8988T (cell line): Measurements from ENCODE around the gene PAQR6.

ENCODE experiments used
- DNase-seq: peaks from one replicate; pipeline ENCODE4 v3.0.0; 2011

PAQR6 gene

DNA sequence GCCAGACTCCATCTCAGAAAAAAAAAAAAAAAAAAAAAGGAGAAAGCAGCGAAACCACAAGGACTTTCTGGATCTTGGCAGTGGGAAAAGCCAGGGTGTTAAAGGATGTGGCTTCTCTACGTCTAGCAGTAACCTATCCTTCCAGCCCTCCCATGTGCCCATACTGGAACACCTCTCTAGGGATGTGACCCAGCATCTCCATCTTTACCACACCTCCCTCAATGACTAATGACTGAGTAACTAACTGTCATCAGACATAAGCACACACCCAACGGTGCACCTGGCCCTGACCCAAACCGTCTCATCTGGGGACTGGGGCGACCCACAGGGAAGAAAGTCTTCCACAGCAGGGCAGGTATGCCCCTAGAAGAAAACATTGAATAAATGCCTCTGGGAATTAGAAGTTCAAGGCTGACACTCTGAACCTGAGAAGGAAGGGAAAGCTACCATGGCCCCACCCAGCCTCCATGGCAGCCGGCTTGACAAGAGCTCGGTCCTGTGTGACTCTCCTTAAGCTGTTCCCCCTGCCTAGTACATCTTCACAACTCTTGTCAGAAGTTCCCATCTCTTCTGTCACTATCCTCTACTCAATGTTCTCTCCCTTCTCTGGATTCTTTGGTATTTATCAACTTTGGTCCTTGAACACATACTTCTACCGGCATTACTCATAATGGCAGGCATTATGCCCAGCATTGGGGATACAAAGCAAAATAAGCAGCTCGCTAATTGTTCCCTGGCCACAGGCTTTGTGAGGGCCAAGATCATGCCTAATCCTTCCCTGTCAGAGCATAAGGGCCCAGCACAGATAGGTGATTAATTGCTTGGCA lies 14.8 kb upstream of the PAQR6 start:
- peak; percentile 55 for DNase-seq

DNA sequence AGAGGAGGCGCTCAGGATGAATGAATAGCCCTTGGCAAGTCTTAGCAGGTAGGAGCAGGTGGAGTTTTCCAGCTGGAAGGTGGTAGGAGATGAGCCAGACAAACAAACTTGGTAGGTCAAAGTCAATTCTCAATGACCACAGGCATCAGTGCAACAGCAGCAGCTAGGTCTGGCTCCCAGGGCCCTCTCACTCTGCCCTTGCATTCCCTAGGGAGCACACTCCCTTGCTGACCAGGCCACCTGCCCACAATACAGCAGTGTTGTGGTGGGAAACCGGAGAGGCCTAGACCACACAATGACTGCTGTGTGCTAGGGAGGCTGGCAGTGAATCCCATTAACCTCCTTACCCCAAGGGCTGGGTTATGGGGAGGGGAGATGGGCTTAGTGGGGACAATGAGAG lies 13.0 kb upstream of the PAQR6 start:
- no peak for DNase-seq

DNA sequence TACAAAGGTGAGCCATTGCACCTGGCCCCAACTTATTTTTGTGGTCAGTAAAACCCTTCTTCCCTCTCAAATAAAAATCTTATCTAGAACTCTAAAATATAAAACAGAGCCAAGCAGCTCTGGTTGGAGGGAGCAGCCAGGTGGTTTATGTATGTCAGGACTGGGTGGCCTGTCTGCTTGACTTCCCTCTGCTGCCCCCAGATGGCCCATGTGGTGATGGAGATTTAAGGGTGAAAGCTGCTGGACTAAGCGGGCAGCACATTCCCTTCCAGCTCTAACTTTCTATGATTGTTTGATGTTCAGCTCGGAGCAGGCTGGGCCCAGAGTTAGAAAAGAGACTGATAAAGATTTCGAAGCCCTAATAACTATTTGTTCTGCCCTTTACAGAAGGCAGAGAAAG lies 11.9 kb upstream of the PAQR6 start:
- DNase-seq, result no peak

DNA sequence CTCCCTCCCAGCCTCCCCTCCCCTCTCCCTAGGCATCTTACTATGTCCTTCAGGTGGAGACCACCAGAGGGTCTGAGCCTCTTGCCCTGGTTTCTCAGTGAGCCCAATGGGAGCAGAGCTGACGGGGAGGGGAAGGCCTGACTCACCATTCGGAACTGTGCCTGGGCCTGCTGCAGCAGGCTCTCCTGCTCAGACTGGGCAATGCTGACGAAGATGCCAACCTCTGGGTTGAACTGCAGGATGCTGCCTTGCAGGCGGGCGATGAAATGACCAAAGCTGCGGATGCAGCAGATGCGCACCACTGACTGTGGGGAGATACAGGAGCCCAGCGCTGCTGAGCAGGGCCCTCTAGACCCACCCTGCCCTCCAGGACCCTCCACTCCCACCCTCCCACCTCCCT lies 11.0 kb upstream of the PAQR6 start:
- no peak for DNase-seq

DNA sequence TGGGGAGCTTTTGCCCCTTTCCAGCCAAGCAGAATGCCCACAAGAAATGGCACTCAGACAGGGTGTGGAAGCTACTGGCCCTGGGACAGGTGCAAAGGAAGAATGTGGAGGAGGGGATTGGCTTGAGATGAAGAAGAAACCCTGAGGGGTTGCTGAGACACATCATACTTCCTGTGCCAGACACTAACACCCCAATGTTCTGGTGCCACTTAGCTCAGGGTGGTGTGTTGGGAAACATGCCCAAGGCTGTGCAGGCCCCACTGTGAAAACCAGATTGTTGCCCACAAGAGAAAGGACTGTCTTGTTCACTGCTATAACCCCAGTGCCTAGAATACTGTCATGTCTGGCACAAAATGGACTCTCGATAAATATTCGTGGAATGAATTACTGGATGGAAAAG lies 9.9 kb upstream of the PAQR6 start:
- DNase-seq, result no peak

DNA sequence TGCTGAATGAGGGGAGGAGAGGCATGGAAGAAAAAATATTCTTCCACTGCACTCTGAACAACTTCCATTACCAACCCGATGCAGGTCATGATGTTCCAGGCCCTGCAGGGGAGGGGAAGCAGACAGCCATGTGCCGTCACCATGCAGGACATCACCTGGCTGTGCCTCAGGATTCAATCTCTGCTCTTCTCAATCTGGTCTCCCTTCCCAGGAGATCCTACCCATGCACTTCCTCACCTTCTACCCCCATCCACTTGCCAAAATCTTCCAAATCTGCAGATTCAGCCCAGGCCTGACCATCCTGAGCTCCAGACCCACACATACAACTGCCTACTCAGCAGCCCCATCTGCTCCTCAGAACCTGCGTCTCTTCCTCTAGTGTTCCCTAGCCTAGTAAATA lies 5.8 kb upstream of the PAQR6 start:
- no peak for DNase-seq

DNA sequence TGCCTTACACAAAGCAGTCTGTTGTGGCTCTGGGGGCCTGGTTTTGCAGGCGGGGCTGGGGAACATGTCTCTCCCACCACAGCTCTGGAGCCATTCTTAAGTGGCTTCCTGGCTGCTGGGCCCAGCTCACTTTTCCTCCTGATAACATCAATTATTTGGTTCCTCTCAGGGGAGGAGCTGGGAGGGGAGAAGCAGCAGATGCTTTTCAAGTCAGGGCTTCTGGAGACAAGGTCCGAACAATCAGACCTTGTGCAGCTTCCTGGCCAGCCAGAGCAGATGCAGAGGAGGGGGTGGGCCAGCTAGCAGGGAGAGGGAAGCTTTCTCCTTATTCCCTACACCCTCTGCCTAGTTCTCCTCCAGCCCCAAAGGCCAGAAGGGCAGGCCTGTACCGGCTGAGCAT lies 3.7 kb upstream of the PAQR6 start:
- DNase-seq, result no peak

DNA sequence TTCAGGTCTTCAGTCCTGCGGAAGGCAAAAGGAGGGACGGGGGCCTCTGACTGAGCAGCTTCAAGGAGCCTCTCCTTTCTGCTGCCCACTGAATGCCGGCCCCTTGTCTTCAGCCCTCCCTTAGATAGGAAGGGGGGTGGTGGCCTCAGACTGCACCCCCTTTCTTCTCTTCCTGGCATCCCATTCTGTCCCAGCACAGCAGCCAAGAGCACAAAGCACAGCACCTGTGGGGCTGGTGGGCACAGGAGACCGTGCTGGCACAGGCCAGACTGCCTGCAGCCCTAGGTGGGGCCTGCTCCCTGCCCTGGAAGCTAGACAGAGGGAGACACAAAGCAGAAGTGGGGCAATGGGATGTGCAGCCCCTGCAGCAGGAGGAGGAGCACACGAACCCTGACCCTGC lies 1.7 kb upstream of the PAQR6 start:
- DNase-seq, result no peak

DNA sequence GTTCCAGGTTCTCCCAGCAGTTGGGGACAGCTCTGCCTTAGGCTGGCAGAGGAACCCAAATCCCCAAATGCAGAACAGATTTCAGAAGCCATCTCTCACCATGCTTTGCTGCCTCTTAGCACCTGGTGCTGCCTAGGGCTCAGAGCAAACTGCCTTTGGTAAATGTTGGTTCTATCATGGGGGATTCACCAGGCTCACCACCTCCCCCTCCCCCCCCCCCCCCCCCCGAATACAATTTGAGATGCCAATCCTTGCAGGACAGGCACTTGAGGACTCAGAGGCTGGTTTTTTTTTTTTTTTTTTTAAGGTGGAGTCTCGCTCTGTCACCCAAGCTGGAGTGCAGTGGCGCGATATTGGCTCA lies 447 bp upstream of the PAQR6 start:
- DNase-seq, result no peak

DNA sequence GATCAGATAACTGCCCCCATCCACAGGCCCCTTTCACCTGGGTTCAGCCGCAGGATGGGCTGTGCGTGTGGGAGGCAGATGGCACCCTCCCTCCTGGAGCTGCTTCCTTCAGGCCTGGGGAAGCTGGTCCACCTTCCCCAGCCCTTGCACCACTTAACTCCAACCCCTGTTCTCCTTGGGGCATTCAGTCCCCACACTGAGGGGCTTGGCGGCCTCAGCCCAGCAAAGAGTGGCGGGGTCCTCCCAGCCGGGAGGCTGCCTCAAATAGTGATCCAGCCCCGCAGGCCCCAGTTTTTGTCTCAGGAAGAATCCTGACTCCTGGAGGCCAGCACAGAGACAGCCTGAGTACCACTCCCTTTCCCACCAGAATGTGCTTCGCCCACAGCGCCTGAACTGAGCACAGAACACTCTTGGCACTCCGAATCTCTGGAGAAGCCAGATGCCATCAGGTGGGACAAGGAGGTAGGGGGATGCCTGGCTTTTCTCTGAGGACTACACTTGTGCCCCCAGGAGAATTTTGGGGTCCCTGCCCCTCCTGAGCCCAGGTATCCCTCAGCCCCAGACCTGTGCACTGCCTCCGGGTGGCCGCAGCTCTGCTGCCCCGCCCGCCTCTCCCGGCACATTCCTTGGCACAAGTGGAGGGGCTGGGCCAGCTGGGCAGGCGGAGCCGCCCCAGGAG lies 936 bp downstream of the PAQR6 start:
- peak; percentile 73 for DNase-seq

DNA sequence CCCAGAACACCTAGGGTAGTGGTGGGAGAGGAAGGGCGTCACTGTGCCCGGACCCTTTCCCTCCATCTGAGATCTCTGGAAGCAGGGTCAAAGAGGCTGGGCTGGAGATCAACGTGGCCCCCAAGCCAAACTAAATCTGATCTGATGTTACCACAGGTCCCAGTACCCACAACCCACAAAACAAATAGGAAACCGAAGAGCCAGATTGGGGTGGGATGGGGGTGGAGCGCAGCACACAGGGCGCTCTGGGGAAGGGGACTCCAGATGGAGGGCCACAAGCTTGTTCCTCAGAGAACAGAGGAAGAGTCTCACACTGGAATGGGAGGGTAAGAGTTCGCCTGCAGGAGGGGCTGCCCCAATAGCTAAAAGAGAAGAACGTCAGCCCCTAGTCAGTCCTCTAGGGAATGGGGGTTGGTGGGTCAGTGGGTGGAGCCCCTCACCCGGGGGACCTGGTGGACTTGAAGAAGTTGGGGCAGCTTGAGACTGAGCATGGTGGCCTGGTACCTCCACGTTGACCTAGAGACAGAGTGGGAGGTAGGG lies 1.5 kb downstream of the PAQR6 start:
- no peak for DNase-seq

DNA sequence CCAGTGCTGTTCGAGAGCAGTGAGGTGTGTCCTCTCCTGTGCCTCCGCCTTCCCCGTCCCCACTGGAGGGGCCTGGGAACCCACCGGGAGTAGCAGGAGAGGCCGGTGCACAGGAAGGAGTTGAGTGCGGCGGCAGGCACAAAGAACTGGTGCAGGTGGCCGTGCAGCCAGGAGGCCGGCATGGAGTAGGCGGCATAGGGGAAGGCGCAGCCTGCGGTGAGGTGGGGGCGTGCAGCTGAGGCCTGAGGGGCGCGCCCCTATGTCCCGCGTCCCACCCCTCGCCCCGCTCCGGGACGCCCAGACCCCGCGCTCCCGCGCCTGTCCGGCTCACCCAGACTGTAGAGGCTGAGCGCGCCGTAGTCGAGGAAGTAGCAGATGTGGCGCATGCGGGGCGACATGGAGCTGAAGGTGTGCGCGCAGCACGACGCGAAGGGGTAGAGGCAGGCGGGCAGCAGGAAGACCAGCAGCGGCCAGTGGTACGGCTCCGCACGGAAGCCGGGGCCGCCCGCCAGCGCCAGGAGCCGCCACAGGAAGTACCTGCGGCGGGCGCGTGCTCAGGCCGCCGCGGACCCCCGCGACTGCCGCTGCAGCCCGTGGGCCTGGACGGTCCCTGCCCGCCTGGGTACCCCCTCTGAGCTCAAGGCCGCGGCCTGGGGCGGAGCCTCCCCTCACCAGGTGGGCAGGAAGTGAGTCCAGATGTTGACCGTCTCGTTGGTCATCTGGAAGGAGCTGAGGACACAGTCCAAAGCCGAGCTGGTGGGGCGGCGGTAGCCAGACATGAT lies 2.2 kb downstream of the PAQR6 start:
- DNase-seq, result no peak

DNA sequence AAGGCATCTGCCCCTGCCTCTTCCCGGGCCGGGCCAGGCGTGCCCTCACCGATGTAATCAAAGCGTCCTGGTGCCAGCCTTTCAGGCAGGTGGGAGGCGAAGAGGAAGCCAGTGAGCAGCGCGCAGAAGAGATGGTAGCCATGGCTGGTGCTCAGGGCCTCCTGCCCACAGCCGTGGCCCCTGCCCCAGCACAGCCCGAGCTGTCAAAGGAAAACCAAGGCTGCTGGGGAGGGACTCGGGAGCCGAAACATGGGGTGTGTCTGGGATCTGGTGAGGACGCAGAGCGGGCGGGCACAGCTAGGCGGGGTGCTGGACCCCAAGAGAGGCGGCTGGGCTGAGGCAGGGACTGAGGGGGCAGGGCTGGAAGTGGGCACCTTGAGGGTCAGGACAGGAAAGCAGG lies 3.1 kb downstream of the PAQR6 start:
- no peak for DNase-seq

DNA sequence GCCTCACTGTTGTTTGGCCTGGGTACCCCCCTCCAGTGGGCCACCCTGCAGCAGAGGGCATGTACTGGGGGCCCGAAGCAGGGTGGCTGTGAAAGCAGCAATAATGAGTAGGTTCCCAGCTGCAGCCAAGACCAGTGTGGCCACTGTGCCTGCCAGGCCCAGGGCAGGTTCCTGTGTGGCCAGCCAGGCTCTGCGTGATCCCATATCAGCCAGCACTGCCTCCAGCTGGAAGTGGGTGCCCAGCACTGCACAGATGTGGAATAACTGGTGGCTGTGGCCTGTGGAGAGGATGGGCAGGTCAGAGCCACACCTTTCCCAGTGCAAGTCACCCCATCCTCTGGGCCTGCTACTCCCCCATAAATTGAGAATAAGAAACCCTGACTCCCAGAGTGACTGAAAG lies 3.7 kb downstream of the PAQR6 start:
- no peak for DNase-seq

DNA sequence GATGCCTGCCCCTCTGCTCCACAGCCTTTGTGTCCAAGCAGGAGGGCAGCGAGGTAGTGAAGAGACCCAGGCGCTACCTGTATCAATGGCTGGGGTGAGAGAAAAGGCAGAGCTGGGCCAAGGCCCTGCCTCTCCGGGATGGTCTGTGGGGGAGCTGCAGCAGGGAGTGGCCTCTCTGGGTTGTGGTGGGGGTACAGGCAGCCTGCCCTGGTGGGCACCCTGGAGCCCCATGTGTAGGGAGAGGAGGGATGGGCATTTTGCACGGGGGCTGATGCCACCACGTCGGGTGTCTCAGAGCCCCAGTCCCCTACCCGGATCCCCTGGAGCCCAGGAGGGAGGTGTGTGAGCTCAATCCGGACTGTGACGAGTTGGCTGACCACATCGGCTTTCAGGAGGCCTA lies 5.1 kb downstream of the PAQR6 start:
- DNase-seq, result no peak

DNA sequence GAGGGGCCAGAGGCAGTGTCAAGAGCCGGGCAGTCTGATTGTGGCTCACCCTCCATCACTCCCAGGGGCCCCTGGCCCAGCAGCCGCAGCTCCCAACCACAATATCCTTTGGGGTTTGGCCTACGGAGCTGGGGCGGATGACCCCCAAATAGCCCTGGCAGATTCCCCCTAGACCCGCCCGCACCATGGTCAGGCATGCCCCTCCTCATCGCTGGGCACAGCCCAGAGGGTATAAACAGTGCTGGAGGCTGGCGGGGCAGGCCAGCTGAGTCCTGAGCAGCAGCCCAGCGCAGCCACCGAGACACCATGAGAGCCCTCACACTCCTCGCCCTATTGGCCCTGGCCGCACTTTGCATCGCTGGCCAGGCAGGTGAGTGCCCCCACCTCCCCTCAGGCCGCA lies 5.9 kb downstream of the PAQR6 start, which contains the start of gene BGLAP:
Gene BGLAP (plus strand): TSS at position 259 of the 400 bp plus-strand sequence. CDS start 48 bp downstream, at position 307.
- no peak for DNase-seq

DNA sequence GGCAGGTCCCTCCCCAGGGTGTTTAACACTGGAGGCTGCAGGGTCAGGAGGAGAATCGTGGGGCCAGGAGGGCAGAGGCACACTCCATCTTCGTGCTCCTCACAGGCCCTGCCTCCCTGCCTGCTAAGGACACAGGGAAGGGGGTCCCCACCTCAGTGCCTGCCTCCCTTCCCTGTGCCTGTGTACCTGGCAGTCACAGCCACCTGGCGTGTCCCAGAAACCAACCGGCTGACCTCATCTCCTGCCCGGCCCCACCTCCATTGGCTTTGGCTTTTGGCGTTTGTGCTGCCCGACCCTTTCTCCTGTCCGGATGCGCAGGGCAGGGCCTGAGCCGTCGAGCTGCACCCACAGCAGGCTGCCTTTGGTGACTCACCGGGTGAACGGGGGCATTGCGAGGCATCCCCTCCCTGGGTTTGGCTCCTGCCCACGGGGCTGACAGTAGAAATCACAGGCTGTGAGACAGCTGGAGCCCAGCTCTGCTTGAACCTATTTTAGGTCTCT lies 6.5 kb downstream of the PAQR6 start:
- DNase-seq, result no peak

DNA sequence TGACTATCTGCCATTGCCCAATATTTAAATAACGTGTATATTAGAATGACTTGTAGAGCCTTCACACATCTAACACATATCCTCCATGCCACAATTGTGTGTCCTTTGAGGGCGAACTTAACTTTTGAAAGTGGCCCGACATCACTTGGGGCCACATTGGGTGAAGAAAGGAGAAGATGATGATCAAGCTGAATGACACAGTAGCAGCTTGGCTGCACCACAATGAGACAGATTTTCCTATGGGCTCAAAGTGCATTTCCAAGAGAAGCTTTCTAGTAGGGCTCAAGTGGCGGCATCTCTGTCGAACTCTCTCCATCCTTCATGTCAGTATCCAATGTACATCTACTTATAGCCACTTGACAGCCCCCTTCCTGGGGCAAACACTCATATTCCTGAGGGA lies 9.6 kb downstream of the PAQR6 start:
- no peak for DNase-seq

DNA sequence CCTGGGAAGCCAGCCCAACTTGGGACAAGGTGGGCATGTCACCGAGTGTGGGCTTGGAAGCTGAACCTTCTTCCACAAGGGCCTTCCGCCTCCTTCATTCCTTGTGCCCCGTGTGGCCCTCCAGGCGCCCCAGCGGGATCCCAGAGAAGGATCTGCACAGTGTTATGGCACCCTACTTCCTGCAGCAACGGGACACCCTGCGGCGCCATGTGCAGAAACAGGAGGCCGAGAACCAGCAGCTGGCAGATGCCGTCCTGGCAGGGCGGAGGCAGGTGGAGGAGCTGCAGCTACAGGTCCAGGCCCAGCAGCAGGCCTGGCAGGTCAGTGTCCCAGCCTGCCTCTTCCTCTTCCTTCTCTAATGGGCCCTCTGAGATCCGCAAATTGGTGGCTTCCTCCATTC lies 11.7 kb downstream of the PAQR6 start:
- no peak for DNase-seq

DNA sequence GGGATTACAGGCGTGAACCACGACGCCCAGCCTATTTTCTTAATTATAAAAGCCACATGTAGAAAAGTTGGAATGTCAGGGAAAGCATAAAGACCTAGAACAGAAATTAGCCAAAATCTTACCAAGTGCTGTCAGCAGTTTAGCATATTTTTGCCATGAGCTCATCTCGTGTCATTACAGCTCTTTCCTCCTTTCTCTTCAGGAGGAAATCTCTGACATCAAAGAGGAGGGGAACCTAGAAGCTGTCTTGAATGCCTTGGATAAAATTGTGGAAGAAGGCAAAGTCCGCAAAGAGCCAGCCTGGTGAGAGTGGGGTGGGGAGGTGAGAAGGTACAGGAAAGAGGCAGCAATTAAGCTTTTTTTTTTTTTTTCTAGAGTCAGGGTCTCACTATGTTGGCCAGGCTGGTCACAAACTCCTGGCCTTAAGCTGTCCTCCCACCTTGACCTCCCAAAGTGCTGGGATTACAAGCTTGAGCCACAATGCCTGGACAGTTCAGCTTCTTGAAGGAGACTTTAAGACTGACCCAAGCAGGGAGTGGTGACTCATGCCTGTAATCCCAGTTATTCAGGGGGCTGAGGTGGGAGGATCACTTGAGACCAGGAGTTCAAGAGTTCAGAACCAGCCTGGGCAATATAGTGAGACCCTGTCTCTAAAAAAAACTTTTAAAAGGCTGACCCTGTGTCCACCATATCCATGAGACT lies 14.3 kb downstream of the PAQR6 start:
- no peak for DNase-seq

DNA sequence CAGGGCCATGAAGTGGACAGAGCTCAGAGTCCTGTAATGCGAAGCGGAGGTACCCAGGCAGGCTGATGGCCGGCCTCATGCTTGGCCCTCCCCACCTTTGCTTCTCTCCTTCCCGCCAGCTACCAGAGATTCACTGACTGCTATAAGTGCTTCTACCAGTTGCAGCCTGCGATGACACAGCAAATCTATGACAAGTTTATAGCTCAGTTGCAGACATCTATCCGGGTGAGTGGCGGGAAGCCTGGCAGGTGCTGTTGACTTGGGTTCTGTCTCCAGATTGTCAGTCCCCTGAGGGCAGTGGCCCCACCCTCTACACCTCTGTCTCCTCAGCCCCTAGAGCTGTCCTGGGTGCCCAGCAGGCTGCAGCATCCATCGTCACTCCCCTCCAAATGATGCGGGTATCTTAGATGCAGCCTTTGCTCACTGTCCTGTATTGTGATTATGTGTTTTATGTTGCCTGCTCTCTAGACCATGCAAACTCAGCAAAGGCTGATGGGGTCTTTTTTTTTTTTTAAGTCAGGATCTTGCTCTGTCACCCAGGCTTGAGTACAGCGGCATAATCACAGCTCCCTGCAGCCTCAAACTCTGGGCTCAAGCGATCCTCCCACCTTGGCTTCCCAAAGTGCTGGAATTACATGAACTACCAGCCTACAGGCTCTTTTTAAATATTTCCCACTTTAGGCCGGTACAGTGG lies 15.5 kb downstream of the PAQR6 start:
- no peak for DNase-seq

DNA sequence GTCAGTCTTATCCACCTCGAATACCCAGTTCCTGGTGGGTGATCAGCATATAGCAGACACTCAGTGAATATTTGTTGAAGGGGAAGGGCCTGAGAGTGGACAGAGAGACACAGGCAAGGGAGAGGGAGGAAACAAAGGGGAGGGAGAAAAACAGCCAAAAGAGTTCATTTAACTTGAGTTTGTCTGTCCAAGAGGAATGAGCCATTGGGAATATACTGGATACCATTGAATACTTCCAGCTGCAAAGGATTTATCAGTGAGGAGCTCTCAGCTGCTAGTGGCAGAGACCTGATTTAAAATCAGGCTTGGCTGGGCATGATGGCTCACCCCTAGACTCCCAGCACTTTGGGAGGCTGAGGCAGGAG lies 17.4 kb downstream of the PAQR6 start:
- DNase-seq, result no peak
